Measurements from ENCODE around the gene ALLC.

The ALLC gene

GRCh38 chr2:3680548-3681345, 22.7 kb downstream of the ALLC start:
- no peak for DNase-seq

DNA sequence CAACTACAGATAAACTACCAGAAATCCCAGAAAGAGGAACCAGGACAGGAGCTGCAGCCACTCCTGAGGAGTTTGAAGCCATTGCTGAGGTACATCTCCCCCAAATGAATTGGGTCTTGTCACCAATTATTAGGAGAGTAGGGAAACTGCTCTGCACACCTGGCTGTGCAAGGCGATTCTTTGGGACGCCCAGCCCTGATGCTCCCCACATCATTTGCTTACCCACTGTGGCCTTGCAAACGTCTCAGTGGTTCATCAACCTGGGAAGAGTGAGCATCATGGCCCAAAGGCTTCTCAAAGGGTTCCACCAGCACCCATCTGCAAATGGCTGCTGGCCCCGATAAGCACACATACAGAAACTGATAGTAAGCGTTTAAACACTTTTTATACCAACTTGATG, 23.6 kb downstream of the ALLC start:
- DNase-seq: no peak

- DNase-seq: no peak
Observed at GRCh38 chr2:3682811-3683210, 24.8 kb downstream of the ALLC start.

DNA sequence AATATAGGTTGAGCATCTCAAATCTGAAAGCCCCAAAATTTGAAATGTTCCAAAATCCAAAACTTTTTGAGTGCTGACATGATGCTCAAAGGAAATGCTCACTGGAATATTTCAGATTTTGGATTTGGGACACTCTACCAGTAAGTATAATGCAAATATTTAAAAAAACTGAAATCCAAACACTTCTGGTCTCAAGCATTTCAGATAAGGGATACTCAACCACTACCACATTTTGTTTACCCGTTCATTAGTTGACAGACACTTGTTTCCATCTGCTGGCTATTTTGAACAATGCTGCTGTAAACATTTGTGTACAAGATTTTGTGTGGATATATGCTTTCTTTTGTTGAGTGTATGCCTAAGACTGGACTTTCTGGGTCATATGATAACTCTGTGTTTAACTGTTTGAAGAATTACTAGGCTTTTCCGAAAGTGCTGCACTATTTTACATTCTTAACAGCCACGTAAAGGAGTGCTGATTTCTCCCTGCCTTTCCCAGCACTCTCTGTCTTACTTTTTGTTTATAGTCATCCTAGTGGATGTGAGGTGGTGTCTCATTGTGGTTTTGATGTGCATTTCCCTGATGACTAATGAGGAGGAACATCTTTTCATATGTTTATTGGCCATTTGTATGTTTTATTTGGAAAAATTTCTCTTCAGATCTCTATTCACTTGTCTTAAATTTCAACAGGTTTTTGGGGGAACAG, 25.9 kb downstream of the ALLC start:
- DNase-seq: no peak

- DNase-seq: no peak
Observed at GRCh38 chr2:3689998-3690748, 32.2 kb downstream of the ALLC start.

GRCh38 chr2:3692375-3692774, 34.4 kb downstream of the ALLC start:
- DNase-seq: no peak

- DNase-seq: no peak
Observed at GRCh38 chr2:3696545-3696944, 38.5 kb downstream of the ALLC start.

DNA sequence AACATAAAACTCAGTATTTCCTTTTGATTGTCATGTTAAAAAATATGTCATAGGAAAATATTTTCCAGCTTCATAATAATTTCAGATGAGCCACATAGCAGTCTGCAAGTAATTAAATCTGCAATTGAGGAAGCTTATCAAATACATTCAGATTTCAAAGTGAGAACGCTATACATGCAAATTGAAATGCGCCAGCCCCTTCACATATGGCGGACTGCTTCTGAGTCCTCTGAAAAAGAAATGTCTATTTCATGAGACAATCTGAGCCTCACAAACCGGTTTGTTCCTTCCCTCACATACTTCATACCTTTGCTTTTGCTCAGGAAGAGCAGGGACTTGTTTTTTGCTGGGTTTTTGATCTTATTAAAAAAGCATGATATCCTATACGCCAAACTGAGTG, 43.1 kb downstream of the ALLC start:
- DNase-seq: no peak

DNA sequence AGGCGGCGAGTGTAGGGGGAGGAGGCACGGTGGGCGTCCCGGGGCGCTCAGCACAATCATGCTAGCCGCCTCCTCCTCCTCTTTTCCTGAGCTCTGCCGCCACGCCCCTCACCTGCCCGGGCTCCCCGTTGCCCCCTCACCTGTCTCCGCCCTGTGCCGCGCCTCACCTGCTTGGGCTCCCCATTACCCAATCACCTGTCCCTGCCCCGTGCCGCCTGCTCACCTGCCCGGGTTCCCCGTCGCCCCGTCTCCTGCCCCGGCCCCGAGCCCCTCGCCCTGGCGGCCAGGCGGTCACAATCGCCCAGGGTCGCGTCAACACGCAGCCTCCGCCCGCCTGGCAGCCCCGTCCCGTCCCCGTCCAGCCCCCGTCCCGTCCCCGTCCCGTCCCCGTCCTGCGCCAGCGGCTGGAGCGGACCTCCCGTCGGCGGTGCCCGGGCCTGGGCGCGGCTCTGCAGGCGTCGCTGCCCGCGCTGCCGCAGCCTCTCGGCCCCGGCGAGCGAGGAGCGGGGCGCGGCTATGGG, 45.3 kb downstream of the ALLC start, which contains the start of gene DCDC2C:
DCDC2C (plus strand) TSS at position 340 of the 521 bp plus-strand sequence; CDS start at position 517, 177 bp downstream.
- no peak for DNase-seq

DNA sequence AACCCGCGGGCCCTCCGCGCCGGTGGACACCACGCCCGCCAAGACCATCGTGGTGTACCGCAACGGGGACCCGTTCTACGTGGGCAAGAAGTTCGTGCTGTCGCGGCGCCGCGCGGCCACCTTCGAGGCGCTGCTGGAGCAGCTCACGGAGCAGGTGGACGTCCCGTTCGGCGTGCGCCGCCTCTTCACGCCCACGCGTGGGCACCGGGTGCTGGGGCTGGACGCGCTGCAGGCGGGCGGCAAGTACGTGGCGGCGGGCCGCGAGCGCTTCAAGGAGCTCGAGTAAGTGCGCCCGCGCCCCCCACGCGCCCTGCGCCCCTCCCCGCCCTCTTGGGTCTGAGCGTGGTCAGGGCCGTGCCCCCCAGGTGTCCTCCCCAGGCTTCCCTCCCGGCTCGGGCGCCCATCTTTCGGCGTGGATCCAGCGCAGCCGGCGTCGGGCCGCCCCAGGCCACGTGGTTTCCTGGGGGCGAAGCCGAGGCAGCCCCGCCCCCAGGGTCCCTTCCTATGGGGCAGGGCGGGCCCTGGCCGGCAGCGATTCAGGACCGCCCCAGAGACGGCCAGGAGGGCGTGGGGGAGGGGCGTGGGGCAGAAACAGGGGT, 45.9 kb downstream of the ALLC start:
- no peak for DNase-seq

DNA sequence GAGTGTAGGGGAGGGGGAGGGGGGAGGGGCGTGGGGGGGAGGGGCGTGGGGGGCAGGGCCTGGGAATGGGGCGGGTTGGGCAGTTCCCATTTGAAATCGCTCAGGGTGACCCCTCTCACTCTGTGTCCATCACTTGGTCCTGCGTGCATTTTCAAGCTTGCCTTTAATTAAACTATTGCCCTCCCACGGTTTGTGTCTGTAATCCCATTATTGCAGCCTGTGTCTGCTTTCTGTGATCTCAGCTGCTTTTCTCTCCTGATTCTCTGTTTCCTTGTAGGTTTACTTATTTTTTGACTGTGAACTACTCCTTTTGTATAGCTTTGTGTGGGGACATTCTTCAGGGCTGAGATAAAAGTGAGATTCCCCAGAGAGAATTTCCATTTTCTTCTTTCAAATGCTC, 46.7 kb downstream of the ALLC start:
- DNase-seq: no peak

GRCh38 chr2:3705782-3706181, 47.8 kb downstream of the ALLC start:
- DNase-seq: no peak

DNA sequence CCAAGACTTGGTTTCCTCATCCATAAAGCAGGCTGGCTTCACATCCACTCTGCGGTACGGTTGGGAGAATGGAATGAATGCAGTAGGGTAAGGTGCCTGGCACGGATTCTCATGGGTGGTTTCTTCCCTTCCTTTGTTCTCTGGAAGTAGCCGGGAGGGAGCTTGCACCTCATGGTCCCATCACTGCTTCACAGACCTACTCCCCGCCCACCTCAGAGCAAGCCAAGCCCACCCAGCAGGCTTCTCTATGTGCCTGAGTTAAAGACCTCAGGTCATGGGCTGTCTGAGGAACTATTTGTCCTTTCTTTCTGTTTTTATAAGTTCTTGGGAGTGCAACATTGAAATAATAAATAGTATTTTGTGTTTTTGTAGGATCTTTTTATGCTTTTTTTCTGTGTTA, 48.9 kb downstream of the ALLC start:
- DNase-seq: no peak

DNA sequence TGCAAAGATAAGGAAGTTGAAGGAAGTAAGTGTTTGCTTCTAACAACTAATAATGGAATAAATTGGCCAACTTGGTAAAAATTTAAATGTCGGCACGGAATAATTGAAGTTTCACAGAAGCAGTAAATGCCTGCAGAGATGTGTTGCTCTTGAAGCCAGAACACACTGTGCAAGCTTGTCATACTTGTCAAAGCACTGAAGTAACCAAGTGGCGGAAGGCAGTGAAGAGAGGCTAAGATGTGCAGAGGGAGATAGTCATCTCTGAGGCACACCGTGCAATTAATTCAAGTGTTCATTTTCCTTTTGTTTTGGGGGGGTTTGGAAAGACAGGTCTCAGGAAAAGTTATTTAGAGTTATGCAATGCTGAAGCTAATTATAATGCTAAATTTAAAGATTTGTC, 50.6 kb downstream of the ALLC start:
- no peak for DNase-seq

DNA sequence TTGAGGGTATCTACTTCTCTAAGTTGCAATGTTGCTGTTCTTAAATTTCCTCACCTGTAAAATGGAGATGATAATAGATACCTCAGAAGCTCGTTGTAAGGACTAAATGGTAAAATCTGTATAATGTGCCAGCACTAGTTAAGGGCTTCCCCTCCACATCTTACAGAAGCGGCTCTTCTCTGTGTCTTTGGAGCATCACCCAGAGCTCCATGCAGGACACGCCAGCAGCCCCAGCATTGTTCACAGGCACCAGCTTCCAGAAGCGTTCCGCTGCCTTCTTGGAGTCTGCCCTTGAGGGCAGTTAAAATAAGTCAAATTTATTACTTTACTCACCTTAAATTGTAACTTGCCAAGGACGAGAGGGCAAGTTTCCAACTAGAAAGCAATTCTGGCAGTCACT, 51.2 kb downstream of the ALLC start:
- no peak for DNase-seq

- DNase-seq: no peak
Observed at GRCh38 chr2:3712424-3712823, 54.4 kb downstream of the ALLC start.

DNA sequence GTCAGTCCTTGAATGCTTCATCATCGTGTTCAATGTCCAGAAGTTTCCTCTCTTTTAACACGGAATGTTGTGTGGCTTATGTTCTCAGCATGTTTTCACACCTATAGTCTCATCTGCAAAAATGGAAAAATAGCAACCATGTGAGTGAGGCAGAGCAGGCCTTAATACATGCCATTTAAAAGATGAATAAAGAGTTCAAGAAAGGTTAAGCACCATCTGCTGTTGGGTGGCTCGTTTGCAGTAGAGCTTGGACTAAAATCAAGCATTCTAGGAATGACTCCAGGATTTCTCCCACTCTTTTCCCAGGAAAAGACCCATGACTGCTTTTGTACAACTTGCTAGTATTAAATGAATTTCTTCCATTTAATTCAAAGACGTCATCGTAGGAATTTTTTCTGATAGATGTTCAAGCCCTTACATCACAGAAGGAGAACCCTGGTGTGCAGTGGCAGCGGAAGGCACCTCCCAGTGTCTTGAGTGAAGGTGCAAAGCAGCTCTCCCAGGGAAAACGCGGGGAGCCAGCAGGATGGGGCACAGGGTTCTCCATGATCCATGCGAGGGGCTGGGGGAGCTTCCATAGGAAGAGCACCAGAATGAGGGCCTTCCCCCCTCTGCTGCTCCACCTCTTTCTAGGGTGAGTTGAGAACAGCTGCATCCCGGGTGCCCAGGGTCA, 55.0 kb downstream of the ALLC start:
- DNase-seq: no peak

- DNase-seq: no peak
Observed at GRCh38 chr2:3718679-3719078, 60.7 kb downstream of the ALLC start.

DNA sequence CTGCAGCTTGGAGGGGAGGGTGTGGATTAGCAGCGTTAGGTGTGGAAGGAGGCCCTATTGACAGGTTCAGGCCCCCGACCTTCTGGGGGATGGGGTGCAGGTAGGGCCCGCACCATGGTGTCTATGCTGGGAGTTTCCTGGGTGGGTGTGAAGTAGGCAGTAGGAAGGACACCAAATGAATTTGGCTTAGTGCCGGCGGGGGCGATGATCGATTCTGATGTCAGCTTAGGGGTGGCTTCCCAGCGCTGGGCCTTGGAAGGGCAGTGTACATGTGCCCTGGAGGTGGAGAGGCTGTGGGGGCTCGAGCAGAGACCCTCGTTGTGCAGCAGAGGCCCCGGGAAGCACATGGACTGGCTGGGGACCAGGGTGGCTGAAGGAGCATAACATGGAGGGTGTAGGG, 67.0 kb downstream of the ALLC start:
- DNase-seq: no peak

- DNase-seq: no peak
Observed at GRCh38 chr2:3725458-3726250, 67.7 kb downstream of the ALLC start.

- DNase-seq: no peak
Observed at GRCh38 chr2:3726511-3726910, 68.5 kb downstream of the ALLC start.
